Ovary (tissue), 9 donors: ENCODE data around the gene OR8S1. TPM values are rescaled to one million over a fixed set of nuclear protein-coding genes. Genes with fewer than 3 reads are reported as not detected.

Experiments used
- DNase-seq, 5 donors: peaks; one replicate each; pipeline ENCODE4 v3.0.0-alpha.2; 2019 to 2020
- H3K27ac ChIP-seq, 2 donors: fragments of 200-600 bp; one replicate each; pipeline versions ENCODE4 v1.5.1 to v1.8.0; 2019 to 2022
- H3K27me3 ChIP-seq: fragments of 200-600 bp; one replicate; pipeline ENCODE4 v1.8.0; 2022
- H3K36me3 ChIP-seq: fragments of 200-600 bp; sonication (generic); one replicate; pipeline ENCODE4 v1.5.1; 2019
- H3K4me1 ChIP-seq: one replicate; pipeline ENCODE4 v1.8.1; 2013; ENCODE audit warnings: mild to moderate bottlenecking, moderate library complexity; ENCODE audit not compliant: insufficient read depth
- H3K4me3 ChIP-seq: fragments of 200-600 bp; sonication (generic); one replicate; pipeline ENCODE4 v1.5.1; 2017
- H3K9me3 ChIP-seq, 2 donors: fragments of 200-600 bp in 1 of 2; sonication (generic) in 1 of 2; one replicate each; pipeline versions ENCODE4 v1.5.1 to v1.8.1; 2013 to 2019; ENCODE audit warnings: mild to moderate bottlenecking in 1 of 2, moderate library complexity in 1 of 2
- EP300 ChIP-seq: sonication (generic); formaldehyde crosslinking; IDR thresholded peaks from one replicate; pipeline ENCODE4 v1.6.1; 2017; ENCODE audit warnings: antibody characterized with exemption
- POLR2A ChIP-seq: fragments of 450-650 bp; IDR thresholded peaks from one replicate; pipeline ENCODE4 v1.6.1; 2017; ENCODE audit warnings: antibody characterized with exemption, mild to moderate bottlenecking, moderate library complexity
- WGBS, 3 donors: extraction: QIAGEN DNeasy Blood & Tissue Kit in 1 of 3; methylation state at CpG; one replicate each; pipeline versions ENCODE4 v1.1.5 to v1.1.7; 2013 to 2017; 5-methylcytosine and 5-hydroxymethylcytosine counted together
- intact Hi-C, 4 donors: fragments of 100-400 bp; cut with DNase I; formaldehyde crosslinking; loops; one replicate each; pipeline versions ENCODE4 v1.11.0 to v1.15.1; 2022 to 2023
- polyA plus RNA-seq, 2 donors: library from polyadenylated mRNA; stranded (reverse); fragments of 200-250 nt in 1 of 2; fragments of 350-450 nt in 1 of 2; fragmentation: Illumina TruSeq in 1 of 2; extraction: RNeasy Lipid Tissue Mini Kit (QIAGEN cat#74804) in 1 of 2; gene quantifications; one replicate each; pipeline ENCODE4 v1.2.3, GENCODE V29; 2013 to 2014
- total RNA-seq, 7 donors: library from RNA; depleted of rRNA in 2 of 7; stranded (reverse); fragments of >200 nt in 2 of 7; fragmentation: NEBNext Ultra II Directional in 3 of 7; extraction: Animal tissue kit (Norgen Biotek cat#: 25700) in 3 of 7; gene quantifications; one replicate each; pipeline versions ENCODE4 v1.1.0 to v1.2.4, GENCODE V29; 2016 to 2023
- TF ChIP-seq, protein P1 (sequence below), 3 donors: fragments of 450-650 bp in 2 of 3; fragments of 200-600 bp in 1 of 3; IDR thresholded peaks; one replicate each; pipeline versions ENCODE4 v1.5.1 to v1.8.0; 2016 to 2022; ENCODE audit warnings: antibody characterized with exemption in 3 of 3, mild to moderate bottlenecking in 1 of 3
- donor health status: DM: no; HTN: no; CAD: no; lungs with moderate emphysema.
- donor health status: DM: no; HTN: no; CAD: no.
- donor health status: Bipolar disorder and iron deficiency.
- donor health status: DM: yes; HTN: yes; CAD: no.
- donor health status: DM: no; HTN: no; CAD: no.
- donor health status: DM: yes; HTN: yes; CAD: no.

OR8S1 gene
- total and polyA plus RNA-seq, 9 donors = 0.63 TPM; not detected in 8

DNA sequence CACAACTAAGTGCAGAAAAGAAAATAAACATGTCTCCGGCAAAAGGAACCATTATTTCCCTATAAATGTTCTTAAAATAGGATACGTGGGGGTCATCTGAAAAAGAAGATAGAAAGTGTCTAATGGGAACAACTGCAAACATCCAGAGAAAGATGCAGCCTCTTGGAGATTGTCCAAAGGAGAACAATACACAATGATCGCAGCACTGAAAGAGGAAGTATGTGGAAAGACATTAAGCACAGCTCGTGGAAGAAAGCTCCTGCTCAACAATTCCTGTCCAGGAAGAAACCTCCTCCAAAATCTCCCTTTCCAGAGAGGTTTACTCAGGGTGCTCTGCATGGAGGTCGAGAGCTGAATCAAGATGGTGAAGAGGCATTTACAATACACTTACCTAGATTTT lies 46.9 kb downstream of the OR8S1 start:
- TF ChIP-seq POLR2A (no peak), EP300 (no peak)
- TF ChIP-seq, protein P1, sequence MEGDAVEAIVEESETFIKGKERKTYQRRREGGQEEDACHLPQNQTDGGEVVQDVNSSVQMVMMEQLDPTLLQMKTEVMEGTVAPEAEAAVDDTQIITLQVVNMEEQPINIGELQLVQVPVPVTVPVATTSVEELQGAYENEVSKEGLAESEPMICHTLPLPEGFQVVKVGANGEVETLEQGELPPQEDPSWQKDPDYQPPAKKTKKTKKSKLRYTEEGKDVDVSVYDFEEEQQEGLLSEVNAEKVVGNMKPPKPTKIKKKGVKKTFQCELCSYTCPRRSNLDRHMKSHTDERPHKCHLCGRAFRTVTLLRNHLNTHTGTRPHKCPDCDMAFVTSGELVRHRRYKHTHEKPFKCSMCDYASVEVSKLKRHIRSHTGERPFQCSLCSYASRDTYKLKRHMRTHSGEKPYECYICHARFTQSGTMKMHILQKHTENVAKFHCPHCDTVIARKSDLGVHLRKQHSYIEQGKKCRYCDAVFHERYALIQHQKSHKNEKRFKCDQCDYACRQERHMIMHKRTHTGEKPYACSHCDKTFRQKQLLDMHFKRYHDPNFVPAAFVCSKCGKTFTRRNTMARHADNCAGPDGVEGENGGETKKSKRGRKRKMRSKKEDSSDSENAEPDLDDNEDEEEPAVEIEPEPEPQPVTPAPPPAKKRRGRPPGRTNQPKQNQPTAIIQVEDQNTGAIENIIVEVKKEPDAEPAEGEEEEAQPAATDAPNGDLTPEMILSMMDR (IDR thresholded peaks at IDR 0.05) = no peak
- no peaks in the 10 kb centered on the region for H3K4me1 ChIP-seq
- DNase-seq = no peak
- H3K27ac ChIP-seq = no peak overlapping the region
- intact Hi-C loops = no loop called here
- H3K27me3 ChIP-seq = no peaks in the 10 kb centered on the region
- no peaks in the 10 kb centered on the region for H3K36me3 ChIP-seq
- H3K9me3 ChIP-seq = no peaks in the 10 kb centered on the region
- H3K4me3 ChIP-seq = no peak overlapping the region
- WGBS, 3 donors = 16 to 29% (median 17%) methylated on average over 5 of the region's 5 CpGs

Other genes starting within 250 kb of the OR8S1 start
- gene ZNF641, start 174.7 kb upstream of the OR8S1 start, total RNA-seq = 10 to 100 TPM; 18.5 to 50.0 (median 36.6) TPM
- 10 to 100 TPM; 14.0 to 50.3 TPM for gene ZNF641, start 174.7 kb upstream of the OR8S1 start, polyA plus RNA-seq
- gene ANP32D, start 53.1 kb upstream of the OR8S1 start, total RNA-seq = under 1 TPM in 5 of 7 donors, not detected in 2; 0.23 to 0.86 (median 0.36) TPM
- under 1 TPM in 1 of 2 donors, not detected in 1; 0.11 TPM for gene ANP32D, start 53.1 kb upstream of the OR8S1 start, polyA plus RNA-seq
- 1 to 10 TPM in 5 of 7 donors, under 1 TPM in 1, not detected in 1; 0.95 to 1.4 (median 1.3) TPM for gene C12orf54, start 43.1 kb upstream of the OR8S1 start, total RNA-seq
- gene C12orf54, start 43.1 kb upstream of the OR8S1 start, polyA plus RNA-seq = under 1 TPM; 0.21 to 0.67 TPM
- not detected for gene LALBA, start 44.4 kb downstream of the OR8S1 start, total RNA-seq
- not detected for gene LALBA, start 44.4 kb downstream of the OR8S1 start, polyA plus RNA-seq
- 10 to 100 TPM; 27.5 to 54.1 (median 38.1) TPM for gene KANSL2, start 156.6 kb downstream of the OR8S1 start, total RNA-seq
- 10 to 100 TPM; 33.7 to 35.4 TPM for gene KANSL2, start 156.6 kb downstream of the OR8S1 start, polyA plus RNA-seq
- gene CCNT1, start 191.1 kb downstream of the OR8S1 start, total RNA-seq = 10 to 100 TPM; 20.1 to 48.8 (median 36.4) TPM
- 10 to 100 TPM in 1 of 2 donors, 1 to 10 TPM in 1; 7.5 to 18.5 TPM for gene CCNT1, start 191.1 kb downstream of the OR8S1 start, polyA plus RNA-seq